SU-DHL-6 (cell line): ENCODE data around the gene BAHCC1.

Experiments used
- H2AFZ ChIP-seq: fragments of 200-600 bp; sonication (generic); 2 replicates; pipeline ENCODE4 v1.6.1; 2014; ENCODE audit warnings: low read depth, mild to moderate bottlenecking, moderate library complexity, mixed read lengths, antibody characterized with exemption, low read length; ENCODE audit not compliant: severe bottlenecking
- H3F3A ChIP-seq: fragments of 200-600 bp; shearing (Covaris generic); 2 replicates; pipeline ENCODE4 v1.6.0; 2016; ENCODE audit warnings: antibody characterized with exemption, mild to moderate bottlenecking; ENCODE audit not compliant: insufficient read depth
- H3K27ac ChIP-seq: fragments of 200-600 bp; sonication (generic); 2 replicates; pipeline ENCODE4 v1.5.1; 2016; ENCODE audit warnings: low read depth, mild to moderate bottlenecking, low read length, moderate library complexity, mixed read lengths
- H3K27me3 ChIP-seq: fragments of 200-600 bp; sonication (generic), shearing (Covaris generic); 2 replicates; pipeline ENCODE4 v1.6.0; 2014; ENCODE audit warnings: mild to moderate bottlenecking, low read length
- H3K36me3 ChIP-seq: fragments of 200-600 bp; sonication (generic); 2 replicates; pipeline ENCODE4 v1.6.1; 2014; ENCODE audit warnings: mild to moderate bottlenecking, low read length, mixed read lengths
- H3K4me2 ChIP-seq: fragments of 300-600, 200-600 bp; shearing (Covaris generic), sonication (generic); 2 replicates; pipeline ENCODE4 v1.6.0; 2014; ENCODE audit warnings: low read length, low read depth, mild to moderate bottlenecking; ENCODE audit not compliant: poor library complexity, severe bottlenecking
- H3K4me3 ChIP-seq: fragments of 200-600 bp; sonication (generic); 2 replicates; pipeline ENCODE4 v1.5.1; 2014; ENCODE audit warnings: antibody characterized with exemption, low read length, mild to moderate bottlenecking, mixed read lengths; ENCODE audit not compliant: insufficient read depth, poor library complexity, severe bottlenecking
- H3K79me2 ChIP-seq: fragments of 200-600 bp; sonication (generic); 2 replicates; pipeline ENCODE4 v1.6.1; 2014; ENCODE audit warnings: mild to moderate bottlenecking, low read length, moderate library complexity; ENCODE audit not compliant: insufficient read depth
- H3K9ac ChIP-seq: fragments of 200-600 bp; sonication (generic); 2 replicates; pipeline ENCODE4 v1.7.0; 2014; ENCODE audit warnings: mild to moderate bottlenecking, low read length
- H3K9me2 ChIP-seq: fragments of 200-600 bp; sonication (generic); replicated peaks from 2 replicates; pipeline ENCODE4 v1.6.1; 2014; ENCODE audit warnings: low read length; ENCODE audit not compliant: insufficient read depth
- H3K9me3 ChIP-seq: fragments of 200-600 bp; sonication (generic); 2 replicates; pipeline ENCODE4 v1.6.1; 2014; ENCODE audit warnings: low read length, mixed read lengths; ENCODE audit not compliant: insufficient read depth
- H4K20me1 ChIP-seq: fragments of 200-600 bp; sonication (generic); 2 replicates; pipeline ENCODE4 v1.6.1; 2014; ENCODE audit warnings: low read depth, mild to moderate bottlenecking, antibody characterized with exemption, low read length, moderate library complexity, mixed read lengths
- EZH2phosphoT487 ChIP-seq: fragments of 200-600 bp; sonication (generic), shearing (Covaris generic); conservative IDR thresholded peaks from 2 replicates; pipeline ENCODE4 v1.6.1; 2018; ENCODE audit warnings: mild to moderate bottlenecking, antibody characterized with exemption, low read length, moderate library complexity, mixed read lengths
- TF ChIP-seq, protein P1 (sequence below): fragments of 200-600 bp; sonication (generic); IDR thresholded peaks from one replicate; pipeline ENCODE4 v1.5.1; 2017; ENCODE audit warnings: antibody characterized with exemption, mild to moderate bottlenecking, low read length, moderate library complexity; ENCODE audit not compliant: insufficient read depth, poor library complexity, severe bottlenecking

BAHCC1 gene

DNA sequence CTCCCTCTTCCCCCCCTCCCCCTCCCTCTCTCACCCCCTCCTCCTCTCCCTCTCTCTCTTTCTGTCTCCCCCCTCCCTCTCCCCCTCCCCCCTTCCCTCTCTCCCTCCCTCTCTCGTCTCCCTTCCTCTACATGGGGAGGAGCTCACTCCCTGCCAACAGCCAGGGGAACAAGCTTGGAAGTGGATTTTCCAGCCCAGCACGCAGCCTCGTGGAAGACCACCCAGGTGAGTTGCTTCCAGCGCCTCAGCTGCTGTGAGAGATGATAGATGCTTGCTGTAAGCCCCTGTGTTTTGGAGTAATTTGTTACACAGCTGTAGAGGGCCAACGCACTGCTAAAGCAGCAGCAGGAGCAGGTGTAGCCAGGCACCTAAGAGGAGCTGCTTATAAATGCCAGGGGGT is 96.5 kb downstream of the BAHCC1 start:
- H3K9ac ChIP-seq = no peak overlapping the region
- no peaks in the 10 kb centered on the region for H4K20me1 ChIP-seq
- H3K36me3 ChIP-seq = no peaks in the 10 kb centered on the region
- no peak overlapping the region for H3K4me3 ChIP-seq
- H3K27ac ChIP-seq = no peak overlapping the region
- no peak overlapping the region for H2AFZ ChIP-seq
- H3K4me2 ChIP-seq = no peak overlapping the region
- H3K79me2 ChIP-seq = no peaks in the 10 kb centered on the region
- TF ChIP-seq, protein P1, sequence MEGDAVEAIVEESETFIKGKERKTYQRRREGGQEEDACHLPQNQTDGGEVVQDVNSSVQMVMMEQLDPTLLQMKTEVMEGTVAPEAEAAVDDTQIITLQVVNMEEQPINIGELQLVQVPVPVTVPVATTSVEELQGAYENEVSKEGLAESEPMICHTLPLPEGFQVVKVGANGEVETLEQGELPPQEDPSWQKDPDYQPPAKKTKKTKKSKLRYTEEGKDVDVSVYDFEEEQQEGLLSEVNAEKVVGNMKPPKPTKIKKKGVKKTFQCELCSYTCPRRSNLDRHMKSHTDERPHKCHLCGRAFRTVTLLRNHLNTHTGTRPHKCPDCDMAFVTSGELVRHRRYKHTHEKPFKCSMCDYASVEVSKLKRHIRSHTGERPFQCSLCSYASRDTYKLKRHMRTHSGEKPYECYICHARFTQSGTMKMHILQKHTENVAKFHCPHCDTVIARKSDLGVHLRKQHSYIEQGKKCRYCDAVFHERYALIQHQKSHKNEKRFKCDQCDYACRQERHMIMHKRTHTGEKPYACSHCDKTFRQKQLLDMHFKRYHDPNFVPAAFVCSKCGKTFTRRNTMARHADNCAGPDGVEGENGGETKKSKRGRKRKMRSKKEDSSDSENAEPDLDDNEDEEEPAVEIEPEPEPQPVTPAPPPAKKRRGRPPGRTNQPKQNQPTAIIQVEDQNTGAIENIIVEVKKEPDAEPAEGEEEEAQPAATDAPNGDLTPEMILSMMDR = no peak
- no peak for TF ChIP-seq EZH2phosphoT487
- H3F3A ChIP-seq = no peaks in the 10 kb centered on the region
- H3K27me3 ChIP-seq = no peaks in the 10 kb centered on the region
- H3K9me3 ChIP-seq = no peaks in the 10 kb centered on the region
- no peaks in the 10 kb centered on the region for H3K9me2 ChIP-seq

GRCh38 chr17:81492202-81492601 is 96.9 kb downstream of the BAHCC1 start:
- no peak for TF ChIP-seq EZH2phosphoT487
- TF ChIP-seq, protein P1 = no peak

GRCh38 chr17:81492706-81493105 is 97.4 kb downstream of the BAHCC1 start:
- H3K79me2 ChIP-seq = no peaks in the 10 kb centered on the region
- H3K4me2 ChIP-seq = no peak overlapping the region
- no peak overlapping the region for H2AFZ ChIP-seq
- H3K9me2 ChIP-seq = no peaks in the 10 kb centered on the region
- no peaks in the 10 kb centered on the region for H3K9me3 ChIP-seq
- no peak overlapping the region for H3K4me3 ChIP-seq
- no peaks in the 10 kb centered on the region for H4K20me1 ChIP-seq
- no peak for TF ChIP-seq EZH2phosphoT487
- TF ChIP-seq, protein P1 = no peak
- H3K27me3 ChIP-seq = no peaks in the 10 kb centered on the region
- H3K36me3 ChIP-seq = no peaks in the 10 kb centered on the region
- H3F3A ChIP-seq = no peaks in the 10 kb centered on the region
- no peak overlapping the region for H3K27ac ChIP-seq
- no peak overlapping the region for H3K9ac ChIP-seq

More at GRCh38 chr17:81492202-81492601, 96.9 kb downstream of the BAHCC1 start:
- H3K9ac ChIP-seq = no peak overlapping the region
- no peak overlapping the region for H2AFZ ChIP-seq
- no peaks in the 10 kb centered on the region for H3K79me2 ChIP-seq
- no peaks in the 10 kb centered on the region for H3K27me3 ChIP-seq
- H3F3A ChIP-seq = no peaks in the 10 kb centered on the region
- no peak overlapping the region for H3K27ac ChIP-seq
- H3K9me3 ChIP-seq = no peaks in the 10 kb centered on the region
- no peaks in the 10 kb centered on the region for H3K36me3 ChIP-seq
- no peaks in the 10 kb centered on the region for H4K20me1 ChIP-seq
- no peak overlapping the region for H3K4me3 ChIP-seq
- H3K9me2 ChIP-seq = no peaks in the 10 kb centered on the region
- no peak overlapping the region for H3K4me2 ChIP-seq
